Osteocyte (in vitro differentiated cells): ENCODE results near the gene MUC4. TPM values are rescaled to one million over a fixed set of nuclear protein-coding genes. Genes with fewer than 3 reads are reported as not detected.
"Not testable (repeated sequence)": the region's sequence is repeated elsewhere in the genome, so short reads cannot be mapped to it uniquely, and the experiment has no call there.

ENCODE experiments used
- DNase-seq: peaks from one replicate; pipeline ENCODE4 v3.0.0; 2021; ENCODE audit warnings: mixed read lengths; ENCODE audit not compliant: unreplicated experiment; ENCODE audit errors: extremely low spot score
- H3K27ac Mint-ChIP-seq: one replicate; pipeline ENCODE4 v1.8.0; 2021; ENCODE audit warnings: mild to moderate bottlenecking, mixed read lengths; ENCODE audit not compliant: unreplicated experiment
- H3K27me3 Mint-ChIP-seq: one replicate; pipeline ENCODE4 v1.8.0; 2021; ENCODE audit warnings: mixed read lengths; ENCODE audit not compliant: unreplicated experiment
- H3K36me3 Mint-ChIP-seq: one replicate; pipeline ENCODE4 v1.8.0; 2021; ENCODE audit warnings: mixed read lengths; ENCODE audit not compliant: unreplicated experiment
- H3K4me1 Mint-ChIP-seq: one replicate; pipeline ENCODE4 v1.8.0; 2021; ENCODE audit warnings: mixed read lengths; ENCODE audit not compliant: unreplicated experiment
- H3K4me3 Mint-ChIP-seq: one replicate; pipeline ENCODE4 v1.8.0; 2021; ENCODE audit warnings: mild to moderate bottlenecking, moderate library complexity, mixed read lengths; ENCODE audit not compliant: unreplicated experiment
- H3K9me3 Mint-ChIP-seq: one replicate; pipeline ENCODE4 v1.8.0; 2021; ENCODE audit warnings: mixed read lengths; ENCODE audit not compliant: unreplicated experiment
- total RNA-seq: library from RNA; stranded (reverse); gene quantifications from 2 replicates; pipeline ENCODE4 v1.2.1, GENCODE V29; 2021
- TF ChIP-seq, protein P1 (sequence below): fragments of 200-600 bp; sonication (generic); IDR thresholded peaks from 2 replicates; pipeline ENCODE4 v1.5.0; 2021; ENCODE audit warnings: antibody characterized with exemption, mild to moderate bottlenecking, moderate library complexity

MUC4 gene
- total RNA-seq, 1 donor from 2014 or later, result not detected

DNA sequence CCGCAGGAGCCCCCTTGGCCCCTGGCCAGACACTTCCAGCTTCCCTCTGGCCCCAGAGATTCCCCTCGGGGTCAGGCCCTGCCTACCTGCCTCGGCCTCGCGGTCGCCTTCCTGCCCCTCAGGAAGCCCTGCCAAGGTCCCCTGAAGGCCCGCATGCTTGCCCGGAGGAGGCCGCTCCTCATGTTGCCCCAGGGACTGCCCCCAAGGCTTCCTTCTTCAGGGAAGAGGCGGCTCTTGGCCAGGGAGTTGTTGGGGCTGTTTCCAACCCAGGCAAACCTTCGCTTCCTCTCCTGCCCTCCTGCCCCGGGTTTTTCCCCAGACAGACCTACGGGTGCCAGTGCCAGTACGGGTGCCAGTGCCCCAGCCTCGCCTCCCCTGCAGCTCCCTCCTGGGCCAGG is 13.5 kb upstream of the MUC4 start:
- Mint-ChIP-seq H3K4me3 (no peak overlapping the region), H3K27me3 (peaks cover 16% of the 10 kb centered on the region)
- DNase-seq, result no peak

DNA sequence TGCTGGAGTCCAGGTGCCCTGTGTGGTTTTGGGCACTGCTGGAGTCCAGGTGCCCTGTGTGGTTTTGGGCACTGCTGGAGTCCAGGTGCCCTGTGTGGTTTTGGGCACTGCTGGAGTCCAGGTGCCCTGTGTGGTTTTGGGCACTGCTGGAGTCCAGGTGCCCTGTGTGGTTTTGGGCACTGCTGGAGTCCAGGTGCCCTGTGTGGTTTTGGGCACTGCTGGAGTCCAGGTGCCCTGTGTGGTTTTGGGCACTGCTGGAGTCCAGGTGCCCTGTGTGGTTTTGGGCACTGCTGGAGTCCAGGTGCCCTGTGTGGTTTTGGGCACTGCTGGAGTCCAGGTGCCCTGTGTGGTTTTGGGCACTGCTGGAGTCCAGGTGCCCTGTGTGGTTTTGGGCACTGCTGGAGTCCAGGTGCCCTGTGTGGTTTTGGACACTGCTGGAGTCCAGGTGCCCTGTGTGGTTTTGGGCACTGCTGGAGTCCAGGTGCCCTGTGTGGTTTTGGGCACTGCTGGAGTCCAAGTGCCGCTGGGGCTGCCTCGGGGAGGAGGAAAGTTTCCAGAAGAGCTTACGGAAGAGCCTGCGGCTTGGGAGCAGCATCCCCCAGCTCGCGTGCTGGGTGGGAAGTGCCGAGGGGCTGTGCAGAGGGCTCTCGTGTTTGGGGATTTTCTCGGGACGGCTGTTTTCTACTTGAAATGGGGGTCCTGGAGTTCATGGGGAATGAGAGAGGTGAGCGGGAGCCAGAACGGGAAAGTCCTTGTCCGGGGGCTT is 12.9 kb upstream of the MUC4 start:
- not testable (repeated sequence) for H3K4me3 Mint-ChIP-seq, H3K4me1 Mint-ChIP-seq, H3K27ac Mint-ChIP-seq, H3K36me3 Mint-ChIP-seq, DNase-seq, H3K9me3 Mint-ChIP-seq
- peaks cover 16% of the 10 kb centered on the region for H3K27me3 Mint-ChIP-seq

More for the DNA sequence above, 13.5 kb upstream of the MUC4 start:
- TF ChIP-seq, protein P1, sequence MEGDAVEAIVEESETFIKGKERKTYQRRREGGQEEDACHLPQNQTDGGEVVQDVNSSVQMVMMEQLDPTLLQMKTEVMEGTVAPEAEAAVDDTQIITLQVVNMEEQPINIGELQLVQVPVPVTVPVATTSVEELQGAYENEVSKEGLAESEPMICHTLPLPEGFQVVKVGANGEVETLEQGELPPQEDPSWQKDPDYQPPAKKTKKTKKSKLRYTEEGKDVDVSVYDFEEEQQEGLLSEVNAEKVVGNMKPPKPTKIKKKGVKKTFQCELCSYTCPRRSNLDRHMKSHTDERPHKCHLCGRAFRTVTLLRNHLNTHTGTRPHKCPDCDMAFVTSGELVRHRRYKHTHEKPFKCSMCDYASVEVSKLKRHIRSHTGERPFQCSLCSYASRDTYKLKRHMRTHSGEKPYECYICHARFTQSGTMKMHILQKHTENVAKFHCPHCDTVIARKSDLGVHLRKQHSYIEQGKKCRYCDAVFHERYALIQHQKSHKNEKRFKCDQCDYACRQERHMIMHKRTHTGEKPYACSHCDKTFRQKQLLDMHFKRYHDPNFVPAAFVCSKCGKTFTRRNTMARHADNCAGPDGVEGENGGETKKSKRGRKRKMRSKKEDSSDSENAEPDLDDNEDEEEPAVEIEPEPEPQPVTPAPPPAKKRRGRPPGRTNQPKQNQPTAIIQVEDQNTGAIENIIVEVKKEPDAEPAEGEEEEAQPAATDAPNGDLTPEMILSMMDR, result no peak
- Mint-ChIP-seq H3K9me3 (no peaks in the 10 kb centered on the region), H3K36me3 (no peaks in the 10 kb centered on the region), H3K27ac (no peak overlapping the region), H3K4me1 (no peaks in the 10 kb centered on the region)

DNA sequence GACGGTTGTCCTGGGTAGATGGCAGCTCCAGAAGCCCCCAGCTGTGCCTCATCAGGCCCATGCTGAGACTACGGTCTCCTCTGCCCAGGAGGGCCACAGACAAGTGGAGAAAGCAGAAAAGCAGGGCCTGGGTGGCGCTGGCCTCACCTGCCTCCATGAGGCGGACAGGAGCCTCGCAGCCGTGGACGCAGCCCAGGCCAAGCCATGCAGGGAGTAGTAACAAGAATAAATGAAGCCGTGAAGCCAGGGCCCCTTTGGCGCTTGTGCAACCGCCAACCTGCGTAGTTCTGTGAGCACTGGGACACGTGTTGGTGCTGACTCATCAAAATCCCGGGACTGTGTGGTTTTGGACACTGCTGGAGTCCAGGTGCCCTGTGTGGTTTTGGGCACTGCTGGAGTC is 12.3 kb upstream of the MUC4 start:
- TF ChIP-seq, protein P1, result no peak
- no peak overlapping the region for H3K4me3 Mint-ChIP-seq
- peaks cover 13% of the 10 kb centered on the region for H3K27me3 Mint-ChIP-seq
- H3K9me3 Mint-ChIP-seq, result no peaks in the 10 kb centered on the region
- H3K4me1 Mint-ChIP-seq, result no peaks in the 10 kb centered on the region
- H3K27ac Mint-ChIP-seq, result no peak overlapping the region
- no peaks in the 10 kb centered on the region for H3K36me3 Mint-ChIP-seq
- no peak for DNase-seq

DNA sequence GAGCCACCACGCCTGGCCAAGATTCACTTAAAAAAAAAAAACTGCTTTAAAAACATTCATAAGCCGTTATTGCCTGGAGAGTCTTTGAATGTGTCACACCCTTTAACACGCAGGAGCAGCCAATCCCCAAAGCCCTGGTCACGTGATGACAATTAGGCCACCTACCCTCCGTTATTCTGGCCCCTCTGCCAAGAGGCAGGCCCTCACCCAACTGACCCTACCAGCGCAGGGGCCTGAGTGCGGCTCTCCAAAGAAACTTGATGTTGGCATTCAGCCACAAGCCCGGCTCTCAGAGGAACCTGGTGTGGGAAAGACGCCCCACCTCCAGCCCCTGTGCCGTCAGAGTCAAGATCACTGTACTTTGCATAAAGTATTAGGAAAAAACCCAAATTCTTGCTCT is 11.6 kb upstream of the MUC4 start:
- TF ChIP-seq, protein P1, result no peak
- no peaks in the 10 kb centered on the region for H3K4me1 Mint-ChIP-seq
- H3K4me3 Mint-ChIP-seq, result no peak overlapping the region
- DNase-seq, result no peak
- H3K27me3 Mint-ChIP-seq, result peaks cover 13% of the 10 kb centered on the region
- no peak overlapping the region for H3K27ac Mint-ChIP-seq
- H3K9me3 Mint-ChIP-seq, result no peaks in the 10 kb centered on the region
- H3K36me3 Mint-ChIP-seq, result no peaks in the 10 kb centered on the region

DNA sequence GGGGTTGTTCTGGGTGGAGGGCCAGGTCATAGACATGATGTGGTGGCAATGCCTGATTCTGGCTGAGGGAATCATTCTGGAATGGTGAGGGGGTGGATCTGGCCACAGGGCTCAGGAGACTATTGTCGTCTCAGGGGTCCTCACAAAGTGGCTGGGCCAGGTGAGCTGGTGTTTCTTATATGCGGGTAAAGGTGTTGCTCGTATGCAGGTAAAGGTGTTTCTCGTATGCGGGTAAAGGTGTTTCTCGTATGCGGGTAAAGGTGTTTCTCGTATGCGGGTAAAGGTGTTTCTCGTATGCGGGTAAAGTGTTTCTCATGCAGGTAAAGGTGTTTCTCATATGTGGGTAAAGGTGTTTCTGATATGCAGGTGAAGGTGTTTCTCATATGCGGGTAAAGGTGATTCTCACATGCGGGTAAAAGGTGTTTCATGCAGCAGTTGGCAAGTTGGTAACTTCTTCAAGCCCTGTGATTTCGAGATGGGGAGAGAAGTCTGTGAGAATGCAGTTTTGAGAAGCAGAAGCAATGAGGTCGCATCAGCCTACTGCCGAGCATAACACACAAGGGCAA is 10.5 kb upstream of the MUC4 start:
- Mint-ChIP-seq H3K27ac (no peak overlapping the region), H3K4me1 (no peaks in the 10 kb centered on the region), H3K36me3 (no peaks in the 10 kb centered on the region), H3K9me3 (no peaks in the 10 kb centered on the region), H3K4me3 (no peak overlapping the region), H3K27me3 (peaks cover 13% of the 10 kb centered on the region)
- no peak for DNase-seq
- TF ChIP-seq, protein P1, result no peak
